GM23338 (cell line): ENCODE data around the gene DOCK3. TPM values are rescaled to one million over a fixed set of nuclear protein-coding genes. Genes with fewer than 3 reads are reported as not detected.
"Not testable (repeated sequence)": the region's sequence is repeated elsewhere in the genome, so short reads cannot be mapped to it uniquely, and the experiment has no call there.

Experiments used
- ATAC-seq: fragments of 200-7000 bp; cut with Tn5 transposase; 3 replicates; pipeline ENCODE4 v1.9.1; 2020
- DNase-seq: peaks from one replicate; pipeline ENCODE4 v3.0.0-alpha.2; 2015; ENCODE audit warnings: low spot score
- H2AFZ ChIP-seq: fragments of 200-600 bp; sonication (generic); 2 replicates; pipeline ENCODE4 v1.8.0; 2016; ENCODE audit warnings: antibody characterized with exemption, mild to moderate bottlenecking, moderate library complexity
- H3F3A ChIP-seq: fragments of 200-600 bp; sonication (generic); replicated peaks from 2 replicates; pipeline ENCODE4 v1.8.0; 2017; ENCODE audit warnings: antibody characterized with exemption, mixed run types, low read depth
- H3K27ac ChIP-seq: fragments of 200-600 bp; sonication (generic); 2 replicates; pipeline ENCODE4 v1.6.1; 2016; ENCODE audit warnings: low read depth
- H3K27me3 ChIP-seq: fragments of 200-600 bp; sonication (generic); 2 replicates; pipeline ENCODE4 v1.8.0; 2016; ENCODE audit warnings: mild to moderate bottlenecking, mixed run types, moderate library complexity; ENCODE audit not compliant: insufficient read depth
- H3K36me3 ChIP-seq: fragments of 200-600 bp; sonication (generic); 2 replicates; pipeline ENCODE4 v1.8.0; 2016; ENCODE audit warnings: mild to moderate bottlenecking; ENCODE audit not compliant: insufficient read depth
- H3K4me1 ChIP-seq: fragments of 200-600 bp; sonication (generic); 2 replicates; pipeline ENCODE4 v1.8.0; 2016; ENCODE audit warnings: mild to moderate bottlenecking, moderate library complexity; ENCODE audit not compliant: insufficient read depth
- H3K4me2 ChIP-seq: fragments of 200-600 bp; sonication (generic); 2 replicates; pipeline ENCODE4 v1.7.1; 2017; ENCODE audit warnings: mixed run types
- H3K4me3 ChIP-seq: fragments of 200-600 bp; sonication (generic); 2 replicates; pipeline ENCODE4 v1.6.1; 2016; ENCODE audit warnings: mixed run types
- H3K79me2 ChIP-seq: fragments of 200-600 bp; sonication (generic); replicated peaks from 2 replicates; pipeline ENCODE4 v1.8.0; 2017; ENCODE audit warnings: mild to moderate bottlenecking; ENCODE audit not compliant: insufficient read depth
- H3K9me2 ChIP-seq: fragments of 200-600 bp; sonication (generic); 2 replicates; pipeline ENCODE4 v1.8.0; 2017; ENCODE audit not compliant: insufficient read depth
- H4K20me1 ChIP-seq: fragments of 200-600 bp; sonication (generic); replicated peaks from 2 replicates; pipeline ENCODE4 v1.8.0; 2017; ENCODE audit warnings: mild to moderate bottlenecking; ENCODE audit not compliant: insufficient read depth
- H3K27ac Mint-ChIP-seq: 2 replicates; pipeline ENCODE4 v1.8.0; 2020; ENCODE audit warnings: inconsistent platforms, mild to moderate bottlenecking, moderate library complexity, mixed read lengths
- H3K27me3 Mint-ChIP-seq: 3 replicates; pipeline ENCODE4 v1.8.0; 2022; ENCODE audit warnings: low read depth, mild to moderate bottlenecking, moderate library complexity, mixed read lengths, inconsistent platforms; ENCODE audit not compliant: insufficient read depth, poor library complexity
- H3K36me3 Mint-ChIP-seq: 3 replicates; pipeline ENCODE4 v1.8.0; 2021; ENCODE audit warnings: low read depth, mild to moderate bottlenecking, inconsistent platforms, moderate library complexity, mixed read lengths
- H3K4me1 Mint-ChIP-seq: 3 replicates; pipeline ENCODE4 v1.8.0; 2020; ENCODE audit warnings: mild to moderate bottlenecking, inconsistent platforms, mixed read lengths
- H3K4me3 Mint-ChIP-seq: 3 replicates; pipeline ENCODE4 v1.8.0; 2021; ENCODE audit warnings: moderate library complexity, mild to moderate bottlenecking, inconsistent platforms, mixed read lengths
- H3K9me3 Mint-ChIP-seq: 3 replicates; pipeline ENCODE4 v1.8.0; 2020; ENCODE audit warnings: moderate library complexity, mild to moderate bottlenecking, inconsistent platforms, mixed read lengths
- CREB1 ChIP-seq: fragments of 250-450 bp; sonication (Bioruptor Pico); IDR thresholded peaks from 2 replicates; pipeline ENCODE4 v1.5.0; 2020; ENCODE audit warnings: low read depth, mild to moderate bottlenecking, moderate library complexity
- CTCF ChIP-seq, 2 experiments: fragments of 200-600 bp in 1 of 2; sonication (generic) in 1 of 2; conservative IDR thresholded peaks; 2 replicates each; pipeline versions ENCODE4 v1.5.1 to v1.6.1; 2016 to 2017; ENCODE audit warnings: antibody characterized with exemption in 2 of 2, low read depth in 2 of 2, mild to moderate bottlenecking in 2 of 2, moderate library complexity in 1 of 2
- ETS1 ChIP-seq: IDR thresholded peaks from 2 replicates; pipeline ENCODE4 v1.6.1; 2016; ENCODE audit warnings: antibody characterized with exemption
- EZH2 ChIP-seq: fragments of 200-600 bp; sonication (generic); IDR thresholded peaks from one replicate; pipeline ENCODE4 v1.8.0; 2017; ENCODE audit warnings: antibody characterized with exemption, mild to moderate bottlenecking, low read depth; ENCODE audit not compliant: unreplicated experiment
- JUNB ChIP-seq: IDR thresholded peaks from one replicate; pipeline ENCODE4 v1.6.1; 2016; ENCODE audit warnings: antibody characterized with exemption; ENCODE audit not compliant: unreplicated experiment
- POLR2AphosphoS5 ChIP-seq: IDR thresholded peaks from 2 replicates; pipeline ENCODE4 v1.6.1; 2016; ENCODE audit warnings: antibody characterized with exemption, low read depth
- STAT1 ChIP-seq: IDR thresholded peaks from one replicate; pipeline ENCODE4 v1.6.1; 2016; ENCODE audit warnings: antibody characterized with exemption; ENCODE audit not compliant: unreplicated experiment
- ZNF114 ChIP-seq: fragments of 250-450 bp; sonication (Bioruptor Pico); IDR thresholded peaks from 2 replicates; pipeline ENCODE4 v1.5.0; 2020; ENCODE audit warnings: mild to moderate bottlenecking, moderate library complexity
- ZNF331 ChIP-seq: fragments of 250-450 bp; sonication (Bioruptor Pico); IDR thresholded peaks from 2 replicates; pipeline ENCODE4 v1.5.0; 2020; ENCODE audit warnings: low read depth, mild to moderate bottlenecking, moderate library complexity
- polyA plus RNA-seq: library from polyadenylated mRNA; unstranded; fragments of >200 nt; fragmentation: Nextera tagmentation; extraction: Ambion mirVana; gene quantifications from 2 replicates; pipeline ENCODE4 v1.2.1, GENCODE V29; 2016
- total RNA-seq: library from RNA; depleted of rRNA; stranded (reverse); fragments of >200 nt; shearing (Covaris generic); gene quantifications from 2 replicates; pipeline ENCODE4 v1.2.3, GENCODE V29; 2014

DOCK3 gene
- total and polyA plus RNA-seq, 2 experiments from 2014 or later: 2.4 to 5.6 TPM

GRCh38 chr3:51306093-51306492 is 631.4 kb downstream of the DOCK3 start:
- no peak for DNase-seq
- no peaks in the 10 kb centered on the region for H3K27me3 Mint-ChIP-seq
- peaks cover 4% of the 10 kb centered on the region; the same call in 2 of the 3 replicates for H3K36me3 Mint-ChIP-seq

DNA sequence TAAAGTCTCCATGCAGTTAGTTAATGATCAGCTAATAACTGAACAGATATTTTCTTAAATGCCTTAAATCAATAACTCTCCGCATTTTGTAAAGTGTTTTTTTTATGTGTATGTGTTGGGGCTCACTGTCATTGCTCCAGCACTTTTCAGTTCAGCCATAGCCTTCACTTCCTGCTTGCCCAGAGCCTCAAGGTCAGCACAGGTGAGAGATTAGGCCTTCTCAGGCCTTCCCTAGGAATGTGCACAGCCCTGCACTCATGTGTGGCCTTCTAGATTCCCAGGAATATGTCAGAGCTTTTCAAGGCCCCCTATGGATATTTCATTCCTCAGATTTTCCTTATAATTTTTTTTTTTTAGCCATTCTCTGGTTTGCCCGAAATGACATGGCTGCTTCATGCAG is 632.7 kb downstream of the DOCK3 start:
- Mint-ChIP-seq H3K9me3 (peaks cover 4% of the 10 kb centered on the region; the same call in 2 of the 3 replicates), H3K27ac (no peak overlapping the region), H3K27me3 (no peaks in the 10 kb centered on the region), H3K4me3 (no peak overlapping the region), H3K36me3 (peaks cover 4% of the 10 kb centered on the region; the same call in 2 of the 3 replicates), H3K4me1 (no peaks in the 10 kb centered on the region)
- ATAC-seq (no peak), DNase-seq (no peak)
- H3K9me2 ChIP-seq: no peaks in the 10 kb centered on the region
- no peaks in the 10 kb centered on the region for H4K20me1 ChIP-seq
- no peak overlapping the region for H3K4me2 ChIP-seq
- TF ChIP-seq CREB1 (CRISPR knock-in tag) (no peak), ZNF331 (CRISPR knock-in tag) (no peak), STAT1 (no peak)
- H2AFZ ChIP-seq: no peak overlapping the region
- H3K79me2 ChIP-seq: no peaks in the 10 kb centered on the region
- no peaks in the 10 kb centered on the region for H3F3A ChIP-seq
- no peak overlapping the region for H3K27ac ChIP-seq
- H3K4me1 ChIP-seq: no peaks in the 10 kb centered on the region
- H3K4me3 ChIP-seq: no peak overlapping the region
- no peaks in the 10 kb centered on the region for H3K27me3 ChIP-seq
- no peaks in the 10 kb centered on the region for H3K36me3 ChIP-seq

More at GRCh38 chr3:51306093-51306492, 631.4 kb downstream of the DOCK3 start:
- Histone ChIP-seq H3K4me1 (no peaks in the 10 kb centered on the region), H3K27ac (no peak overlapping the region), H3K9me2 (no peaks in the 10 kb centered on the region), H3F3A (no peaks in the 10 kb centered on the region), H3K36me3 (no peaks in the 10 kb centered on the region), H3K27me3 (no peaks in the 10 kb centered on the region), H3K4me3 (no peak overlapping the region), H3K79me2 (no peaks in the 10 kb centered on the region), H3K4me2 (no peak overlapping the region), H2AFZ (no peak overlapping the region), H4K20me1 (no peaks in the 10 kb centered on the region)
- no peak overlapping the region for H3K27ac Mint-ChIP-seq
- TF ChIP-seq POLR2AphosphoS5: no peak
- TF ChIP-seq CREB1 (CRISPR knock-in tag): no peak
- no peak for TF ChIP-seq JUNB
- TF ChIP-seq EZH2: no peak
- no peak for TF ChIP-seq ZNF114 (CRISPR knock-in tag)
- TF ChIP-seq CTCF (conservative IDR thresholded peaks at IDR 0.05; ENCODE audit: low read depth in 2 of 2): no peak
- TF ChIP-seq ETS1: no peak
- H3K9me3 Mint-ChIP-seq: peaks cover 4% of the 10 kb centered on the region; the same call in 2 of the 3 replicates
- no peak overlapping the region for H3K4me3 Mint-ChIP-seq
- ATAC-seq: no peak
- H3K4me1 Mint-ChIP-seq: no peaks in the 10 kb centered on the region

GRCh38 chr3:51307945-51308607 is 633.3 kb downstream of the DOCK3 start:
- not testable (repeated sequence) for H3K27me3 Mint-ChIP-seq, H4K20me1 ChIP-seq, H3K79me2 ChIP-seq, H3K27ac Mint-ChIP-seq, H3K4me3 ChIP-seq, H3K36me3 ChIP-seq, H3K27me3 ChIP-seq, H3K9me2 ChIP-seq, H3K4me1 Mint-ChIP-seq, H3F3A ChIP-seq, H3K36me3 Mint-ChIP-seq, H3K4me2 ChIP-seq, ATAC-seq, H3K4me1 ChIP-seq, DNase-seq, H3K4me3 Mint-ChIP-seq, H2AFZ ChIP-seq, H3K27ac ChIP-seq, H3K9me3 Mint-ChIP-seq
